ENCODE results near the gene USP25.

USP25 gene

GRCh38 chr21:15730484-15731242 lies 881 bp downstream of the USP25 start:
- Histone ChIP-seq H3K79me1 (ENCODE audit: low read length) (peaks cover 12% of the 10 kb centered on the region), H4K8ac (ENCODE audit: low read depth, low read length) (peak overlapping the region; percentile 94), H4K91ac (ENCODE audit: low read depth, low read length) (peak overlapping the region; percentile 94), H2AFZ (ENCODE audit: insufficient read depth, low read length, poor library complexity) (peak overlapping the region; percentile 93), H3K4me3 (ENCODE audit: low read depth, low read length) (peak overlapping the region; percentile 88), H3K4me2 (ENCODE audit: low read length) (peak overlapping the region; percentile 68), H3K9me3 (ENCODE audit: insufficient read depth, low read depth, low read length) (no peaks in the 10 kb centered on the region), H2BK5ac (ENCODE audit: low read depth, low read length, poor library complexity) (peak overlapping the region; percentile 98), H2AK5ac (ENCODE audit: low read length) (peak overlapping the region; percentile 97), H3K4ac (ENCODE audit: low read depth, low read length) (peak overlapping the region; percentile 100), H3K27ac (ENCODE audit: low read depth, low read length) (peak overlapping the region; percentile 99), H2BK120ac (ENCODE audit: insufficient read depth, low read length, poor library complexity) (peak overlapping the region; percentile 97), H3K4me1 (ENCODE audit: control insufficient read depth in 1 of 2, insufficient read depth in 2 of 2, low read length in 2 of 2) (no peaks in the 10 kb centered on the region), H3K79me2 (ENCODE audit: control insufficient read depth, insufficient read depth, low read length, poor library complexity) (peaks cover 13% of the 10 kb centered on the region), H3K18ac (ENCODE audit: low read length) (peak overlapping the region; percentile 99), H3K23ac (ENCODE audit: low read length) (no peak overlapping the region), H4K12ac (ENCODE audit: low read depth, low read length) (peak overlapping the region; percentile 96), H3K9ac (ENCODE audit: low read length) (peak overlapping the region; percentile 89), H3K27me3 (ENCODE audit: insufficient read depth, low read length) (no peaks in the 10 kb centered on the region), H2BK12ac (ENCODE audit: low read length) (peak overlapping the region; percentile 81), H3K36me3 (ENCODE audit: control insufficient read depth in 1 of 2, insufficient read depth in 2 of 2, low read length in 2 of 2) (no peaks in the 10 kb centered on the region), H3K14ac (ENCODE audit: low read length) (peak overlapping the region; percentile 100)
- DNase-seq: peak; percentile 18 to 41
- no CpG with 5 or more reads among the region's 30 CpGs for WGBS (ENCODE audit: extremely low coverage, insufficient coverage, insufficient read length)

- no peak overlapping the region for H3K4ac ChIP-seq (ENCODE audit: low read depth, low read length)
Observed at GRCh38 chr21:15731243-15731613, 1.4 kb downstream of the USP25 start.

GRCh38 chr21:15732290-15732995 lies 2.7 kb downstream of the USP25 start:
- peak overlapping the region; percentile 42 for H3K4me2 ChIP-seq (ENCODE audit: low read length)
- no peak overlapping the region for H2AK5ac ChIP-seq (ENCODE audit: low read length)
- H3K14ac ChIP-seq (ENCODE audit: low read length): no peak overlapping the region
- H3K27me3 ChIP-seq (ENCODE audit: insufficient read depth, low read length): no peaks in the 10 kb centered on the region
- H4K12ac ChIP-seq (ENCODE audit: low read depth, low read length): no peak overlapping the region
- no peak overlapping the region for H3K27ac ChIP-seq (ENCODE audit: low read depth, low read length)
- peak overlapping the region; percentile 98 for H3K4ac ChIP-seq (ENCODE audit: low read depth, low read length)
- peaks cover 12% of the 10 kb centered on the region for H3K79me1 ChIP-seq (ENCODE audit: low read length)
- peaks cover 13% of the 10 kb centered on the region for H3K79me2 ChIP-seq (ENCODE audit: control insufficient read depth, insufficient read depth, low read length, poor library complexity)
- H3K4me3 ChIP-seq (ENCODE audit: low read depth, low read length): no peak overlapping the region
- H2BK12ac ChIP-seq (ENCODE audit: low read length): no peak overlapping the region
- no peak overlapping the region for H3K23ac ChIP-seq (ENCODE audit: low read length)
- no peak overlapping the region for H2BK5ac ChIP-seq (ENCODE audit: low read depth, low read length, poor library complexity)
- no peak overlapping the region for H4K8ac ChIP-seq (ENCODE audit: low read depth, low read length)
- H3K9me3 ChIP-seq (ENCODE audit: insufficient read depth, low read depth, low read length): no peaks in the 10 kb centered on the region
- no peak overlapping the region for H2BK120ac ChIP-seq (ENCODE audit: insufficient read depth, low read length, poor library complexity)
- H2AFZ ChIP-seq (ENCODE audit: insufficient read depth, low read length, poor library complexity): no peak overlapping the region
- no peak overlapping the region for H3K9ac ChIP-seq (ENCODE audit: low read length)
- H3K4me1 ChIP-seq (ENCODE audit: control insufficient read depth in 1 of 2, insufficient read depth in 2 of 2, low read length in 2 of 2): no peaks in the 10 kb centered on the region
- H3K18ac ChIP-seq (ENCODE audit: low read length): no peak overlapping the region
- WGBS (ENCODE audit: extremely low coverage, insufficient coverage, insufficient read length): no CpG with 5 or more reads among the region's 6 CpGs
- no peak overlapping the region for H4K91ac ChIP-seq (ENCODE audit: low read depth, low read length)
- no peaks in the 10 kb centered on the region for H3K36me3 ChIP-seq (ENCODE audit: control insufficient read depth in 1 of 2, insufficient read depth in 2 of 2, low read length in 2 of 2)
- peak in 1 of 2 donors; percentile 57 for DNase-seq

More at GRCh38 chr21:15731243-15731613, 1.4 kb downstream of the USP25 start:
- Histone ChIP-seq H2BK12ac (ENCODE audit: low read length) (no peak overlapping the region), H3K36me3 (ENCODE audit: control insufficient read depth in 1 of 2, insufficient read depth in 2 of 2, low read length in 2 of 2) (no peaks in the 10 kb centered on the region), H3K14ac (ENCODE audit: low read length) (no peak overlapping the region), H3K27ac (ENCODE audit: low read depth, low read length) (no peak overlapping the region), H3K9ac (ENCODE audit: low read length) (no peak overlapping the region), H3K4me1 (ENCODE audit: control insufficient read depth in 1 of 2, insufficient read depth in 2 of 2, low read length in 2 of 2) (no peaks in the 10 kb centered on the region), H3K27me3 (ENCODE audit: insufficient read depth, low read length) (no peaks in the 10 kb centered on the region), H2BK5ac (ENCODE audit: low read depth, low read length, poor library complexity) (no peak overlapping the region), H3K23ac (ENCODE audit: low read length) (no peak overlapping the region), H3K79me2 (ENCODE audit: control insufficient read depth, insufficient read depth, low read length, poor library complexity) (peaks cover 13% of the 10 kb centered on the region), H4K8ac (ENCODE audit: low read depth, low read length) (no peak overlapping the region), H2BK120ac (ENCODE audit: insufficient read depth, low read length, poor library complexity) (no peak overlapping the region), H2AK5ac (ENCODE audit: low read length) (no peak overlapping the region), H2AFZ (ENCODE audit: insufficient read depth, low read length, poor library complexity) (no peak overlapping the region), H3K9me3 (ENCODE audit: insufficient read depth, low read depth, low read length) (no peaks in the 10 kb centered on the region), H3K79me1 (ENCODE audit: low read length) (peaks cover 12% of the 10 kb centered on the region), H4K91ac (ENCODE audit: low read depth, low read length) (no peak overlapping the region), H4K12ac (ENCODE audit: low read depth, low read length) (no peak overlapping the region), H3K4me2 (ENCODE audit: low read length) (peak overlapping the region; percentile 68), H3K4me3 (ENCODE audit: low read depth, low read length) (no peak overlapping the region), H3K18ac (ENCODE audit: low read length) (no peak overlapping the region)
- no CpG with 5 or more reads among the region's 4 CpGs for WGBS (ENCODE audit: extremely low coverage, insufficient coverage, insufficient read length)
- DNase-seq: peak in 1 of 2 donors; percentile 40

- H3K36me3 ChIP-seq (ENCODE audit: control insufficient read depth in 1 of 2, insufficient read depth in 2 of 2, low read length in 2 of 2): no peaks in the 10 kb centered on the region
- no peak overlapping the region for H4K91ac ChIP-seq (ENCODE audit: low read depth, low read length)
- H4K12ac ChIP-seq (ENCODE audit: low read depth, low read length): no peak overlapping the region
- DNase-seq: no peak
- H2AFZ ChIP-seq (ENCODE audit: insufficient read depth, low read length, poor library complexity): no peak overlapping the region
- no peak overlapping the region for H3K9ac ChIP-seq (ENCODE audit: low read length)
- no peak overlapping the region for H3K4me3 ChIP-seq (ENCODE audit: low read depth, low read length)
- no peak overlapping the region for H2BK5ac ChIP-seq (ENCODE audit: low read depth, low read length, poor library complexity)
- no peak overlapping the region for H2BK12ac ChIP-seq (ENCODE audit: low read length)
- H3K4me2 ChIP-seq (ENCODE audit: low read length): peak overlapping the region; percentile 42
- H3K14ac ChIP-seq (ENCODE audit: low read length): no peak overlapping the region
- peaks cover 12% of the 10 kb centered on the region for H3K79me1 ChIP-seq (ENCODE audit: low read length)
- H3K18ac ChIP-seq (ENCODE audit: low read length): no peak overlapping the region
- no CpG with 5 or more reads among the region's 3 CpGs for WGBS (ENCODE audit: extremely low coverage, insufficient coverage, insufficient read length)
- no peak overlapping the region for H2BK120ac ChIP-seq (ENCODE audit: insufficient read depth, low read length, poor library complexity)
- H3K4me1 ChIP-seq (ENCODE audit: control insufficient read depth in 1 of 2, insufficient read depth in 2 of 2, low read length in 2 of 2): no peaks in the 10 kb centered on the region
- no peaks in the 10 kb centered on the region for H3K27me3 ChIP-seq (ENCODE audit: insufficient read depth, low read length)
- H3K79me2 ChIP-seq (ENCODE audit: control insufficient read depth, insufficient read depth, low read length, poor library complexity): peaks cover 13% of the 10 kb centered on the region
- no peak overlapping the region for H3K23ac ChIP-seq (ENCODE audit: low read length)
- H2AK5ac ChIP-seq (ENCODE audit: low read length): no peak overlapping the region
- H4K8ac ChIP-seq (ENCODE audit: low read depth, low read length): no peak overlapping the region
- no peak overlapping the region for H3K27ac ChIP-seq (ENCODE audit: low read depth, low read length)
- peak overlapping the region; percentile 98 for H3K4ac ChIP-seq (ENCODE audit: low read depth, low read length)
- H3K9me3 ChIP-seq (ENCODE audit: insufficient read depth, low read depth, low read length): no peaks in the 10 kb centered on the region
Observed at GRCh38 chr21:15732996-15733329, 3.2 kb downstream of the USP25 start.

All from trophoblast cell (in vitro differentiated cells and primary cell).